ENCODE results near the gene ANKFN1. TPM values are rescaled to one million over a fixed set of nuclear protein-coding genes. Genes with fewer than 3 reads are reported as not detected.

The ANKFN1 gene
- total and polyA plus RNA-seq, 10 of the 15 experiments (the other 5 are each of a cell fraction or from before 2014, with no cell fraction given) = 0.19 TPM; not detected in 9

GRCh38 chr17:56489980-56490379 is 336.7 kb downstream of the ANKFN1 start:
- no peak overlapping the region for H3K27ac ChIP-seq (ENCODE audit: control insufficient read depth, insufficient read depth)
- ATAC-seq (no peak), FAIRE-seq (no peak), DNase-seq (ENCODE audit: low read depth, low spot score) (no peak)
- no peaks in the 10 kb centered on the region for H3K79me2 ChIP-seq (ENCODE audit: control insufficient read depth, insufficient read depth, low read length)
- BruUV-seq (replicated peaks) = no TSS peak
- WGBS (ENCODE audit: insufficient coverage, insufficient replicate concordance, low lambda C conversion rate, missing lambda C conversion rate) = 27% methylated on average over 2 of the region's 2 CpGs
- H3K27me3 ChIP-seq (replicated peaks in 1 of 2; ENCODE audit: control insufficient read depth in 2 of 2, insufficient read depth in 2 of 2, low read length in 1 of 2) = no peaks in the 10 kb centered on the region
- no peaks in the 10 kb centered on the region for H4K20me1 ChIP-seq (ENCODE audit: control insufficient read depth, insufficient read depth)
- ChIA-PET POLR2A (no interaction called here), CTCF (interaction anchor here (0.6 to 2.0 kb wide), 5 partner anchors 8 to 513 kb away, joined by 3 to 5 read pairs (median 4); no protein-coding TSS in a partner anchor), SMC1A (ENCODE audit: uncharacterized antibody, unreplicated experiment) (no interaction called here), RAD21 (ENCODE audit: unreplicated experiment) (interaction anchor here (1.4 kb wide), 1 partner anchor 10 kb away, joined by 6 read pairs; no protein-coding TSS in a partner anchor)
- H3K9me3 ChIP-seq (replicated peaks; ENCODE audit: control insufficient read depth, insufficient read depth, low read length) = no peaks in the 10 kb centered on the region
- no peak for TF ChIP-seq PRDM15 (CRISPR knock-in tag; IDR thresholded peaks at IDR 0.05)
- TF ChIP-seq MTA3 (IDR thresholded peaks at IDR 0.05; ENCODE audit: borderline replicate concordance, low read length) = no peak
- TF ChIP-seq BRCA1 (IDR thresholded peaks at IDR 0.05; ENCODE audit: low read depth, low read length) = no peak
- no peak for TF ChIP-seq NR2F1 (conservative IDR thresholded peaks at IDR 0.05)
- no peak for TF ChIP-seq HDAC6 (IDR thresholded peaks at IDR 0.05; ENCODE audit: unreplicated experiment)
- TF ChIP-seq NRF1 (conservative IDR thresholded peaks at IDR 0.05; ENCODE audit: low read depth, low read length) = no peak
- TF ChIP-seq USF1 (IDR thresholded peaks at IDR 0.05; ENCODE audit: borderline replicate concordance, extremely low read length, insufficient read depth, low read depth, low read length) = no peak
- no peak for TF ChIP-seq FOXM1 (IDR thresholded peaks at IDR 0.05; ENCODE audit: low read depth, low read length)
- no peak for TF ChIP-seq RAD51 (IDR thresholded peaks at IDR 0.05)
- no peak for TF ChIP-seq SIX5 (IDR thresholded peaks at IDR 0.05; ENCODE audit: low read depth, low read length, severe bottlenecking)
- no peak for TF ChIP-seq NFYA (IDR thresholded peaks at IDR 0.05; ENCODE audit: borderline replicate concordance, low read depth, low read length)
- no peak for TF ChIP-seq PAX5 (IDR thresholded peaks at IDR 0.05; ENCODE audit: borderline replicate concordance, low read depth, low read length)
- no peak for TF ChIP-seq MXI1 (IDR thresholded peaks at IDR 0.05; ENCODE audit: low read depth, low read length)
- TF ChIP-seq PAX8 (IDR thresholded peaks at IDR 0.05) = no peak
- no peak for TF ChIP-seq PKNOX1 (IDR thresholded peaks at IDR 0.05)
- no peak for TF ChIP-seq SREBF1 (IDR thresholded peaks at IDR 0.05; ENCODE audit: low read length)
- no peaks in the 10 kb centered on the region for H3K4me1 ChIP-seq (ENCODE audit: control insufficient read depth, insufficient read depth, low read length)
- intact Hi-C loops (cut with micrococcal nuclease; ENCODE audit: unreplicated experiment) (no loop called here), in situ Hi-C loops (cut with MboI) (no loop called here)
- no peaks in the 10 kb centered on the region for H3K36me3 ChIP-seq (ENCODE audit: control insufficient read depth in 2 of 2, insufficient read depth in 2 of 2, low read length in 1 of 2)
- H2AFZ ChIP-seq (ENCODE audit: control insufficient read depth, low read depth, low read length) = no peak overlapping the region
- no peak overlapping the region for H3K4me2 ChIP-seq (ENCODE audit: control insufficient read depth, insufficient read depth)
- H3K4me3 ChIP-seq = no peak overlapping the region
- H3K9ac ChIP-seq (ENCODE audit: control insufficient read depth, insufficient read depth, low read length) = no peak overlapping the region
